ENCODE measurements around the gene SELENOH. TPM values are rescaled to one million over a fixed set of nuclear protein-coding genes. Genes with fewer than 3 reads are reported as not detected.
"Not testable (repeated sequence)": the region's sequence is repeated elsewhere in the genome, so short reads cannot be mapped to it uniquely, and the experiment has no call there.

SELENOH gene
- total RNA-seq, 2 experiments from 2014 or later: 249 to 282 TPM

GRCh38 chr11:57713835-57714234 lies 27.5 kb upstream of the SELENOH start:
- DNase-seq: no peak
- H3K4me3 Mint-ChIP-seq: peak overlapping the region; percentile 99
- intact Hi-C loops (cut with micrococcal nuclease): loop anchor here (2.0 to 5.0 kb wide), 3 partner anchors 79 to 1953 kb away; partner anchors contain the start of genes FAM111A and PATL1
- no peaks in the 10 kb centered on the region for H3K9me3 Mint-ChIP-seq
- H3K27ac Mint-ChIP-seq: no peak overlapping the region
- H3K36me3 Mint-ChIP-seq (ENCODE audit: low read depth): peaks cover 10% of the 10 kb centered on the region
- H3K27me3 Mint-ChIP-seq (ENCODE audit: low read depth): no peaks in the 10 kb centered on the region
- H3K4me1 Mint-ChIP-seq (ENCODE audit: low read depth): peaks cover 50% of the 10 kb centered on the region
- CTCF ChIA-PET: interaction anchor here (0.5 to 2.4 kb wide), 2 partner anchors 28 to 86 kb away, joined by 5 to 15 read pairs; no protein-coding TSS in a partner anchor

GRCh38 chr11:57716726-57717125 lies 24.6 kb upstream of the SELENOH start:
- H3K4me3 Mint-ChIP-seq; DNase-seq; intact Hi-C loops (cut with micrococcal nuclease); H3K9me3 Mint-ChIP-seq; H3K27me3 Mint-ChIP-seq (ENCODE audit: low read depth); H3K27ac Mint-ChIP-seq; CTCF ChIA-PET: not testable (repeated sequence)
- H3K4me1 Mint-ChIP-seq (ENCODE audit: low read depth): peaks cover 31% of the 10 kb centered on the region
- H3K36me3 Mint-ChIP-seq (ENCODE audit: low read depth): peaks cover 17% of the 10 kb centered on the region

- Mint-ChIP-seq H3K9me3 (no peaks in the 10 kb centered on the region), H3K27me3 (ENCODE audit: low read depth) (no peaks in the 10 kb centered on the region), H3K4me1 (ENCODE audit: low read depth) (peaks cover 10% of the 10 kb centered on the region), H3K36me3 (ENCODE audit: low read depth) (peaks cover 2% of the 10 kb centered on the region), H3K27ac (peak overlapping the region; percentile 8), H3K4me3 (no peak overlapping the region)
- DNase-seq: no peak
- CTCF ChIA-PET: interaction anchor here (0.6 to 1.3 kb wide), 3 partner anchors 22 to 270 kb away, joined by 3 to 5 read pairs (median 3); no protein-coding TSS in a partner anchor
- intact Hi-C loops (cut with micrococcal nuclease): no loop called here
These were observed 14.1 kb upstream of the SELENOH start for GRCh38 chr11:57727185-57727584.

GRCh38 chr11:57728829-57729228 lies 12.5 kb upstream of the SELENOH start:
- DNase-seq: no peak
- intact Hi-C loops (cut with micrococcal nuclease): no loop called here
- Mint-ChIP-seq H3K36me3 (ENCODE audit: low read depth) (peaks cover 2% of the 10 kb centered on the region), H3K4me3 (no peak overlapping the region), H3K9me3 (no peaks in the 10 kb centered on the region), H3K27me3 (ENCODE audit: low read depth) (no peaks in the 10 kb centered on the region), H3K4me1 (ENCODE audit: low read depth) (peaks cover 11% of the 10 kb centered on the region), H3K27ac (no peak overlapping the region)
- CTCF ChIA-PET: interaction anchor here (1.1 kb wide), 1 partner anchor 72 kb away, joined by 4 read pairs; no protein-coding TSS in a partner anchor

GRCh38 chr11:57729479-57729878 lies 11.8 kb upstream of the SELENOH start:
- Mint-ChIP-seq H3K27ac (no peak overlapping the region), H3K4me3 (no peak overlapping the region), H3K27me3 (ENCODE audit: low read depth) (no peaks in the 10 kb centered on the region), H3K4me1 (ENCODE audit: low read depth) (peaks cover 11% of the 10 kb centered on the region), H3K36me3 (ENCODE audit: low read depth) (peaks cover 2% of the 10 kb centered on the region), H3K9me3 (no peaks in the 10 kb centered on the region)
- CTCF ChIA-PET: no interaction called here
- intact Hi-C loops (cut with micrococcal nuclease): no loop called here
- no peak for DNase-seq

GRCh38 chr11:57732661-57733060 lies 8.6 kb upstream of the SELENOH start:
- Mint-ChIP-seq H3K27ac (no peak overlapping the region), H3K9me3 (no peaks in the 10 kb centered on the region), H3K27me3 (ENCODE audit: low read depth) (no peaks in the 10 kb centered on the region), H3K4me1 (ENCODE audit: low read depth) (peaks cover 10% of the 10 kb centered on the region), H3K4me3 (no peak overlapping the region), H3K36me3 (ENCODE audit: low read depth) (peaks cover 3% of the 10 kb centered on the region)
- DNase-seq: no peak
- intact Hi-C loops (cut with micrococcal nuclease): no loop called here
- CTCF ChIA-PET: interaction anchor here (0.7 to 1.4 kb wide), 2 partner anchors 13 to 68 kb away, joined by 3 to 5 read pairs; no protein-coding TSS in a partner anchor

- intact Hi-C loops (cut with micrococcal nuclease): no loop called here
- no peaks in the 10 kb centered on the region for H3K27me3 Mint-ChIP-seq (ENCODE audit: low read depth)
These were observed 5.5 kb upstream of the SELENOH start for GRCh38 chr11:57735619-57736298.

GRCh38 chr11:57742087-57742452 lies 779 bp downstream of the SELENOH start:
- CTCF ChIA-PET: interaction anchor here (0.8 to 7.9 kb wide), 3 partner anchors 59 to 396 kb away, joined by 3 to 64 read pairs (median 4); no protein-coding TSS in a partner anchor
- no peak for DNase-seq
- intact Hi-C loops (cut with micrococcal nuclease): loop anchor here (5.0 to 10.0 kb wide), 2 partner anchors 405 to 1403 kb away; partner anchors contain the start of genes FAM111A, P2RX3 and SSRP1
- Mint-ChIP-seq H3K36me3 (ENCODE audit: low read depth) (peaks cover 52% of the 10 kb centered on the region), H3K27me3 (ENCODE audit: low read depth) (no peaks in the 10 kb centered on the region), H3K4me1 (ENCODE audit: low read depth) (peaks cover 33% of the 10 kb centered on the region), H3K4me3 (peak overlapping the region; percentile 97), H3K9me3 (no peaks in the 10 kb centered on the region), H3K27ac (peak overlapping the region; percentile 99)

More at GRCh38 chr11:57735619-57736298, 5.5 kb upstream of the SELENOH start:
- no peak for DNase-seq
- H3K4me1 Mint-ChIP-seq (ENCODE audit: low read depth): peaks cover 5% of the 10 kb centered on the region
- CTCF ChIA-PET: interaction anchor here (0.7 kb wide), 1 partner anchor 168 kb away, joined by 4 read pairs; the partner anchor contains the start of gene UBE2L6
- no peak overlapping the region for H3K4me3 Mint-ChIP-seq
- H3K9me3 Mint-ChIP-seq: no peaks in the 10 kb centered on the region
- H3K36me3 Mint-ChIP-seq (ENCODE audit: low read depth): peaks cover 16% of the 10 kb centered on the region
- H3K27ac Mint-ChIP-seq: peak overlapping the region; percentile 50

- H3K4me1 Mint-ChIP-seq (ENCODE audit: low read depth): peaks cover 34% of the 10 kb centered on the region
- intact Hi-C loops (cut with micrococcal nuclease): loop anchor here (5.0 to 10.0 kb wide), 2 partner anchors 407 to 1400 kb away; partner anchors contain the start of genes FAM111A, P2RX3 and SSRP1
- CTCF ChIA-PET: interaction anchor here (7.9 kb wide), 1 partner anchor 57 kb away, joined by 64 read pairs; no protein-coding TSS in a partner anchor
- H3K4me3 Mint-ChIP-seq: no peak overlapping the region
- H3K27ac Mint-ChIP-seq: peak overlapping the region; percentile 74
- peaks cover 43% of the 10 kb centered on the region for H3K36me3 Mint-ChIP-seq (ENCODE audit: low read depth)
- H3K27me3 Mint-ChIP-seq (ENCODE audit: low read depth): no peaks in the 10 kb centered on the region
- no peak for DNase-seq
- H3K9me3 Mint-ChIP-seq: no peaks in the 10 kb centered on the region
These were observed 3.1 kb downstream of the SELENOH start for GRCh38 chr11:57744357-57744756.

GRCh38 chr11:57745206-57745605 lies 3.9 kb downstream of the SELENOH start:
- peaks cover 34% of the 10 kb centered on the region for H3K4me1 Mint-ChIP-seq (ENCODE audit: low read depth)
- CTCF ChIA-PET: interaction anchor here (7.9 kb wide), 1 partner anchor 56 kb away, joined by 64 read pairs; no protein-coding TSS in a partner anchor

GRCh38 chr11:57746920-57747319 lies 5.6 kb downstream of the SELENOH start:
- Mint-ChIP-seq H3K4me1 (ENCODE audit: low read depth) (peaks cover 32% of the 10 kb centered on the region), H3K36me3 (ENCODE audit: low read depth) (peaks cover 30% of the 10 kb centered on the region), H3K27me3 (ENCODE audit: low read depth) (no peaks in the 10 kb centered on the region), H3K9me3 (no peaks in the 10 kb centered on the region), H3K27ac (peak overlapping the region; percentile 37), H3K4me3 (no peak overlapping the region)
- CTCF ChIA-PET: interaction anchor here (0.6 to 7.9 kb wide), 3 partner anchors 13 to 54 kb away, joined by 3 to 64 read pairs (median 3); no protein-coding TSS in a partner anchor
- intact Hi-C loops (cut with micrococcal nuclease): loop anchor here (10.0 kb wide), 1 partner anchor 1398 kb away; the partner anchor contains the start of gene FAM111A
- no peak for DNase-seq

More at GRCh38 chr11:57745206-57745605, 3.9 kb downstream of the SELENOH start:
- DNase-seq: no peak
- Mint-ChIP-seq H3K4me3 (no peak overlapping the region), H3K27ac (peak overlapping the region; percentile 74), H3K36me3 (ENCODE audit: low read depth) (peaks cover 39% of the 10 kb centered on the region), H3K27me3 (ENCODE audit: low read depth) (no peaks in the 10 kb centered on the region), H3K9me3 (no peaks in the 10 kb centered on the region)
- intact Hi-C loops (cut with micrococcal nuclease): loop anchor here (10.0 kb wide), 1 partner anchor 1400 kb away; the partner anchor contains the start of gene FAM111A

GRCh38 chr11:57751176-57751575 lies 9.9 kb downstream of the SELENOH start:
- Mint-ChIP-seq H3K27me3 (ENCODE audit: low read depth) (no peaks in the 10 kb centered on the region), H3K36me3 (ENCODE audit: low read depth) (peaks cover 5% of the 10 kb centered on the region), H3K4me1 (ENCODE audit: low read depth) (peaks cover 4% of the 10 kb centered on the region), H3K27ac (no peak overlapping the region), H3K9me3 (no peaks in the 10 kb centered on the region), H3K4me3 (no peak overlapping the region)
- intact Hi-C loops (cut with micrococcal nuclease): loop anchor here (1.0 kb wide), 1 partner anchor 49 kb away; no protein-coding TSS in a partner anchor
- DNase-seq: no peak
- CTCF ChIA-PET: interaction anchor here (1.0 to 2.6 kb wide), 3 partner anchors 9 to 49 kb away, joined by 3 to 25 read pairs (median 3); no protein-coding TSS in a partner anchor

All from activated naive CD4-positive, alpha-beta T cell treated with anti-CD3 and anti-CD28 coated beads for 36 hours (primary cell).